HCT116 (cell line): Measurements from ENCODE around the gene TAF11L2.
"Not testable (repeated sequence)": the region's sequence is repeated elsewhere in the genome, so short reads cannot be mapped to it uniquely, and the experiment has no call there.

ENCODE experiments used
- EZH2 ChIP-seq: fragments of 200-600 bp; sonication (generic); IDR thresholded peaks from 2 replicates; pipeline ENCODE4 v1.6.1; 2017; ENCODE audit warnings: antibody characterized with exemption, mixed run types
- TF ChIP-seq, protein P1 (sequence below): IDR thresholded peaks from 2 replicates; pipeline ENCODE4 v1.6.1; 2012

- TF ChIP-seq, protein P1, sequence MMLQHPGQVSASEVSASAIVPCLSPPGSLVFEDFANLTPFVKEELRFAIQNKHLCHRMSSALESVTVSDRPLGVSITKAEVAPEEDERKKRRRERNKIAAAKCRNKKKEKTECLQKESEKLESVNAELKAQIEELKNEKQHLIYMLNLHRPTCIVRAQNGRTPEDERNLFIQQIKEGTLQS = not testable (repeated sequence)
- TF ChIP-seq EZH2 = not testable (repeated sequence)
These were observed 28.5 kb downstream of the TAF11L2 start for GRCh38 chr5:17526504-17526903.
